SH-SY5Y (cell line): ENCODE data around the gene CRAT.

ENCODE experiments used
- GATA2 ChIP-seq: IDR thresholded peaks from 2 replicates; pipeline ENCODE4 v1.6.1; 2011; ENCODE audit warnings: mild to moderate bottlenecking, low read depth, low read length
- GATA3 ChIP-seq: IDR thresholded peaks from 2 replicates; pipeline ENCODE4 v1.6.1; 2011; ENCODE audit warnings: low read depth, mild to moderate bottlenecking, low read length, moderate library complexity

DNA sequence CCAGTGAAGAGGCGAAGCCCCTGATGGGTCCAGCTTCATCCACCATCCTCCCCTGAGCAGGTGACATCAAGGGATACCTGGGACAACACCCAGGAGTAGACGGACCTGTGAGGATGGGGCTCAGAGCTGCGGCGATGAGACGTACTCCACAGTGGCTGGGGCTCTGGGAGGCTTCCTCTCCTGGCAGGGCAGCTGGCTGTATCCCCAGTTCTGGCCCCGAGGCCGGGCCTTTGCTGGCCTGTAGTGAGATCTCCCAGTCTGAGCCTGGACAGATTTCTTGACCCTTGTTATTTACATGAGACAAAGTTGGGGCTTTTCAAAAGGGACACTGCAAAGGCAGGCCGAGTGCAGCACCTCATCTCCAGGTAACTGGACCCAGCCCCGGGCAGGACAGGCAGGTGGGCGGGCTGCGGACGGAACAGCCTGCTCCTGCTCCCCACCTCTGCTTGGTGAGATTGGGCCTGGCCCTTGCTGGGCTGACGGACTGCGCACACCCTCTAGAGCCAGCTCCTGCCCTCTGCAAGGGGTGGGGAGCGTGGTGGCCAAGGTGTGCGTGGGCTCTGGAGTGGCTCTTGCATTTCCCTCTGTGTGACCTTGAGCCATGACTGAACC is 44.4 kb upstream of the CRAT start:
- TF ChIP-seq GATA2 (no peak), GATA3 (no peak)
